OCI-LY1 (cell line): ENCODE data around the gene GALNT7.

Experiments used
- H2AFZ ChIP-seq: fragments of 200-600 bp; sonication (generic), shearing (Covaris generic); 2 replicates; pipeline ENCODE4 v1.6.0; 2014; ENCODE audit warnings: antibody characterized with exemption, mild to moderate bottlenecking, low read length
- H3F3A ChIP-seq: fragments of 200-600 bp; sonication (generic), shearing (Covaris generic); 2 replicates; pipeline ENCODE4 v1.6.0; 2014; ENCODE audit warnings: mild to moderate bottlenecking, antibody characterized with exemption, low read length, moderate library complexity; ENCODE audit not compliant: insufficient read depth
- H3K27ac ChIP-seq: fragments of 200-600 bp; sonication (generic); 2 replicates; pipeline ENCODE4 v1.5.1; 2014; ENCODE audit warnings: low read length, mixed run types, mild to moderate bottlenecking, low read depth; ENCODE audit not compliant: poor library complexity, severe bottlenecking
- H3K27me3 ChIP-seq: fragments of 200-600 bp; sonication (generic); 2 replicates; pipeline ENCODE4 v1.6.0; 2014; ENCODE audit warnings: antibody characterized with exemption, mild to moderate bottlenecking, low read length, moderate library complexity; ENCODE audit not compliant: insufficient read depth
- H3K36me3 ChIP-seq: fragments of 200-600 bp; sonication (generic); 2 replicates; pipeline ENCODE4 v1.6.1; 2014; ENCODE audit warnings: mild to moderate bottlenecking, antibody characterized with exemption, low read length, moderate library complexity, mixed read lengths; ENCODE audit not compliant: insufficient read depth
- H3K4me1 ChIP-seq: fragments of 200-600 bp; sonication (generic); 2 replicates; pipeline ENCODE4 v1.5.1; 2014; ENCODE audit warnings: mild to moderate bottlenecking, low read length, moderate library complexity; ENCODE audit not compliant: insufficient read depth, severe bottlenecking
- H3K4me2 ChIP-seq: fragments of 200-600 bp; sonication (generic), shearing (Covaris generic); 2 replicates; pipeline ENCODE4 v1.6.1; 2014; ENCODE audit warnings: low read length
- H3K4me3 ChIP-seq: fragments of 200-600 bp; sonication (generic); 2 replicates; pipeline ENCODE4 v1.5.1; 2014; ENCODE audit warnings: low read length, low read depth, mild to moderate bottlenecking, mixed read lengths; ENCODE audit not compliant: poor library complexity, severe bottlenecking
- H3K79me2 ChIP-seq: fragments of 200-600 bp; shearing (Covaris generic); 2 replicates; pipeline ENCODE4 v1.6.1; 2016; ENCODE audit warnings: mixed run types, low read length, mixed read lengths; ENCODE audit not compliant: insufficient read depth
- H3K9ac ChIP-seq: fragments of 200-600 bp; sonication (generic), shearing (Covaris generic); 2 replicates; pipeline ENCODE4 v1.6.1; 2014; ENCODE audit warnings: mild to moderate bottlenecking, low read length, mixed read lengths
- H3K9me2 ChIP-seq: fragments of 200-600 bp; sonication (generic), shearing (Covaris generic); 2 replicates; pipeline ENCODE4 v1.6.1; 2014; ENCODE audit warnings: low read depth, mild to moderate bottlenecking, low read length, mixed read lengths
- H3K9me3 ChIP-seq: fragments of 200-600 bp; shearing (Covaris generic); 2 replicates; pipeline ENCODE4 v1.6.1; 2014; ENCODE audit warnings: low read length, mixed read lengths
- H4K20me1 ChIP-seq: fragments of 200-600 bp; sonication (generic), shearing (Covaris generic); 2 replicates; pipeline ENCODE4 v1.6.0; 2016; ENCODE audit warnings: mild to moderate bottlenecking, low read length; ENCODE audit not compliant: insufficient read depth
- CTCF ChIP-seq: fragments of 200-600 bp; sonication (generic), shearing (Covaris generic); IDR thresholded peaks from 2 replicates; pipeline ENCODE4 v1.5.1; 2017; ENCODE audit warnings: mild to moderate bottlenecking, antibody characterized with exemption, low read length, moderate library complexity, mixed read lengths
- EZH2 ChIP-seq: fragments of 200-600 bp; sonication (generic), shearing (Covaris generic); IDR thresholded peaks from 2 replicates; pipeline ENCODE4 v1.8.0; 2017; ENCODE audit warnings: borderline replicate concordance, mixed run types, mild to moderate bottlenecking, antibody characterized with exemption, low read length, moderate library complexity, mixed read lengths

GALNT7 gene

GRCh38 chr4:173152104-173152503 is 16.5 kb upstream of the GALNT7 start:
- no peaks in the 10 kb centered on the region for H3F3A ChIP-seq
- no peaks in the 10 kb centered on the region for H3K4me1 ChIP-seq
- TF ChIP-seq CTCF = no peak
- TF ChIP-seq EZH2 = no peak
- no peaks in the 10 kb centered on the region for H3K27me3 ChIP-seq
- no peaks in the 10 kb centered on the region for H3K9me2 ChIP-seq
- no peaks in the 10 kb centered on the region for H3K9me3 ChIP-seq
- H3K4me2 ChIP-seq = no peak overlapping the region
- H3K4me3 ChIP-seq = no peak overlapping the region
- no peak overlapping the region for H2AFZ ChIP-seq
- no peak overlapping the region for H3K27ac ChIP-seq
- H3K79me2 ChIP-seq = no peaks in the 10 kb centered on the region
- H4K20me1 ChIP-seq = no peaks in the 10 kb centered on the region
- peaks cover 13% of the 10 kb centered on the region; the same call in 1 of the 2 replicates for H3K36me3 ChIP-seq
- H3K9ac ChIP-seq = no peak overlapping the region

GRCh38 chr4:173153445-173153844 is 15.2 kb upstream of the GALNT7 start:
- Histone ChIP-seq H3K36me3 (peaks cover 13% of the 10 kb centered on the region; the same call in 1 of the 2 replicates), H2AFZ (no peak overlapping the region), H3K9me3 (no peaks in the 10 kb centered on the region), H3K4me3 (no peak overlapping the region), H3K27me3 (no peaks in the 10 kb centered on the region), H3K79me2 (no peaks in the 10 kb centered on the region), H3K9ac (no peak overlapping the region), H4K20me1 (no peaks in the 10 kb centered on the region), H3K9me2 (no peaks in the 10 kb centered on the region), H3K4me2 (no peak overlapping the region), H3F3A (no peaks in the 10 kb centered on the region), H3K27ac (no peak overlapping the region), H3K4me1 (no peaks in the 10 kb centered on the region)
- no peak for TF ChIP-seq EZH2
- TF ChIP-seq CTCF = no peak

GRCh38 chr4:173159791-173160190 is 8.8 kb upstream of the GALNT7 start:
- H3K9me2 ChIP-seq = no peaks in the 10 kb centered on the region
- no peak overlapping the region for H3K27ac ChIP-seq
- H3K4me3 ChIP-seq = no peak overlapping the region
- no peaks in the 10 kb centered on the region for H3K79me2 ChIP-seq
- no peak overlapping the region for H3K4me2 ChIP-seq
- no peaks in the 10 kb centered on the region for H3K27me3 ChIP-seq
- H3K9me3 ChIP-seq = no peaks in the 10 kb centered on the region
- H4K20me1 ChIP-seq = no peaks in the 10 kb centered on the region
- no peaks in the 10 kb centered on the region for H3F3A ChIP-seq
- no peak overlapping the region for H3K9ac ChIP-seq
- no peaks in the 10 kb centered on the region for H3K4me1 ChIP-seq
- H3K36me3 ChIP-seq = peaks cover 59% of the 10 kb centered on the region
- H2AFZ ChIP-seq = no peak overlapping the region
- TF ChIP-seq CTCF = no peak
- TF ChIP-seq EZH2 = no peak
